Measurements from ENCODE around the gene DDX24. TPM values are rescaled to one million over a fixed set of nuclear protein-coding genes. Genes with fewer than 3 reads are reported as not detected.

The DDX24 gene
- total and polyA plus RNA-seq, 2 of the 8 experiments (the other 6 are each of a cell fraction or from before 2014, with no cell fraction given) = 89.0 to 201 TPM

- Histone ChIP-seq H3K23ac (ENCODE audit: insufficient read length) (no peak overlapping the region), H2AFZ (ENCODE audit: low read length) (no peak overlapping the region), H3K56ac (replicated peaks; ENCODE audit: insufficient read length, low read depth, low read length) (no peak overlapping the region), H3K9ac (replicated peaks in 1 of 4; ENCODE audit: extremely low read depth in 1 of 4, low read depth in 3 of 4, low read length in 3 of 4) (no peak overlapping the region), H4K20me1 (replicated peaks in 1 of 2; ENCODE audit: control insufficient read depth in 1 of 2, insufficient read depth in 2 of 2, low read length in 2 of 2) (peaks cover 0 to 5% of the 10 kb centered on the region in 2 experiments), H4K5ac (ENCODE audit: insufficient read length, low read depth, low read length) (no peak overlapping the region), H3K4ac (replicated peaks; ENCODE audit: insufficient read length, low read depth, low read length) (no peak overlapping the region), H3K79me2 (ENCODE audit: control insufficient read depth in 1 of 2, insufficient read depth in 2 of 2, low read length in 2 of 2) (no peaks in the 10 kb centered on the region), H2AK5ac (ENCODE audit: low read depth, low read length) (no peak overlapping the region), H3K79me1 (ENCODE audit: low read depth, low read length) (no peaks in the 10 kb centered on the region; the same call in 1 of the 2 replicates), H2BK20ac (ENCODE audit: low read length) (no peak overlapping the region), H2BK15ac (ENCODE audit: low read length) (no peak overlapping the region), H3K36me3 (ENCODE audit: control insufficient read depth in 2 of 4, insufficient read depth in 4 of 4, low read length in 3 of 4) (peaks cover 24 to 71% (median 40%) of the 10 kb centered on the region in 4 experiments), H3K27ac (ENCODE audit: low read depth, low read length) (no peak overlapping the region), H4K8ac (ENCODE audit: extremely low read depth, insufficient read depth, low read length) (no peak overlapping the region), H4K91ac (replicated peaks; ENCODE audit: insufficient read length, low read length) (no peak overlapping the region), H3K14ac (ENCODE audit: insufficient read length) (no peak overlapping the region), H3K27me3 (replicated peaks in 1 of 4; ENCODE audit: control insufficient read depth in 3 of 4, extremely low read depth in 1 of 4, insufficient read depth in 3 of 4, low read length in 3 of 4) (no peaks in the 10 kb centered on the region), H3K4me1 (replicated peaks in 1 of 4; ENCODE audit: control insufficient read depth in 3 of 4, insufficient read depth in 4 of 4, low read length in 3 of 4) (no peaks in the 10 kb centered on the region; a peak in 1 of 7 replicates), H2BK5ac (ENCODE audit: low read depth, low read length) (no peak overlapping the region), H3K23me2 (ENCODE audit: low read depth, low read length) (no peaks in the 10 kb centered on the region), H2BK12ac (ENCODE audit: low read depth, low read length) (no peak overlapping the region), H2BK120ac (replicated peaks; ENCODE audit: low read depth, low read length) (no peak overlapping the region), H3K4me3 (ENCODE audit: extremely low read depth in 1 of 4, insufficient read depth in 2 of 4, low read depth in 3 of 4, low read length in 4 of 4) (no peak overlapping the region), H3K4me2 (ENCODE audit: insufficient read depth in 1 of 2, low read depth in 2 of 2, low read length in 2 of 2) (no peak overlapping the region), H3K9me3 (ENCODE audit: insufficient read depth in 2 of 2, low read depth in 1 of 2, low read length in 1 of 2) (no peaks in the 10 kb centered on the region), H3K18ac (ENCODE audit: extremely low read depth, low read length) (no peak overlapping the region)
- no peak for FAIRE-seq
- 91% methylated on average over 3 of the region's 3 CpGs; no CpG with 5 or more reads in 1 of the 2 experiments for WGBS, 2 experiments (ENCODE audit: extremely low coverage in 1 of 2, insufficient coverage in 1 of 2, insufficient read length in 1 of 2, insufficient replicate concordance in 2 of 2, low coverage in 1 of 2, low lambda C conversion rate in 2 of 2, missing lambda C conversion rate in 1 of 2)
- DNase-seq (ENCODE audit: low read depth in 1 of 2, low spot score in 2 of 2) = no peak
- ChIA-PET POLR2A (ENCODE audit: partially characterized antibody) (interaction anchor here (0.9 to 1.4 kb wide), 2 partner anchors 11 to 22 kb away, joined by 3 read pairs; no protein-coding TSS in a partner anchor), CTCF (ENCODE audit: partially characterized antibody) (interaction anchor here (1.4 to 17.4 kb wide), 7 partner anchors 10 to 376 kb away, joined by 3 to 148 read pairs (median 6); no protein-coding TSS in a partner anchor)
- TF ChIP-seq SIRT6 (IDR thresholded peaks at IDR 0.05; ENCODE audit: low read length) (no peak), TEAD4 (IDR thresholded peaks at IDR 0.05; ENCODE audit: low read depth, low read length) (no peak), CHD1 (IDR thresholded peaks at IDR 0.05; ENCODE audit: low read depth, low read length) (no peak), SP1 (IDR thresholded peaks at IDR 0.05; ENCODE audit: low read depth, low read length) (no peak), BCL11A (IDR thresholded peaks at IDR 0.05; ENCODE audit: low read depth in 2 of 2, low read length in 2 of 2) (no peak), GABPA (IDR thresholded peaks at IDR 0.05; ENCODE audit: borderline replicate concordance, insufficient read depth, low read length) (no peak), CHD2 (IDR thresholded peaks at IDR 0.05; ENCODE audit: low read length) (no peak), SIX5 (IDR thresholded peaks at IDR 0.05; ENCODE audit: low read depth, low read length) (no peak), RAD21 (IDR thresholded peaks at IDR 0.05 in 1 of 2, conservative IDR thresholded peaks at IDR 0.05 in 1 of 2; ENCODE audit: low read depth in 2 of 2, low read length in 2 of 2) (no peak), TAF7 (optimal IDR thresholded peaks at IDR 0.05; ENCODE audit: borderline replicate concordance, low read depth, low read length) (no peak), MAFK (IDR thresholded peaks at IDR 0.05; ENCODE audit: low read depth, low read length) (no peak), JUND (IDR thresholded peaks at IDR 0.05; ENCODE audit: low read length) (no peak), RFX5 (IDR thresholded peaks at IDR 0.05; ENCODE audit: borderline replicate concordance, low read depth, low read length) (no peak), CBX8 (IDR thresholded peaks at IDR 0.05; ENCODE audit: borderline replicate concordance, low read depth, low read length) (no peak), EP300 (IDR thresholded peaks at IDR 0.05; ENCODE audit: borderline replicate concordance in 1 of 2, low read depth in 2 of 2, low read length in 2 of 2) (no peak)
Measured at GRCh38 chr14:94047581-94047980, 33.4 kb downstream of the DDX24 start.
